Neural progenitor cell (in vitro differentiated cells): ENCODE results near the gene DPF3. TPM values are rescaled to one million over a fixed set of nuclear protein-coding genes. Genes with fewer than 3 reads are reported as not detected.

Source experiments
- DNase-seq: peaks from one replicate; pipeline ENCODE4 v3.0.0-alpha.2; 2016; ENCODE audit warnings: low spot score
- H2AFZ ChIP-seq: fragments of 200-600 bp; sonication (generic); replicated peaks from 2 replicates; pipeline ENCODE4 v1.6.1; 2016; ENCODE audit warnings: antibody characterized with exemption
- H3F3A ChIP-seq: fragments of 200-600 bp; sonication (generic); 2 replicates; pipeline ENCODE4 v1.6.1; 2016; ENCODE audit warnings: antibody characterized with exemption, low read depth
- H3K27ac ChIP-seq: fragments of 200-600 bp; sonication (generic); 2 replicates; pipeline ENCODE4 v1.5.1; 2016; ENCODE audit warnings: mild to moderate bottlenecking
- H3K27me3 ChIP-seq: fragments of 200-600 bp; sonication (generic); 2 replicates; pipeline ENCODE4 v1.6.1; 2016; ENCODE audit warnings: mild to moderate bottlenecking, moderate library complexity
- H3K36me3 ChIP-seq: fragments of 200-600 bp; sonication (generic); 2 replicates; pipeline ENCODE4 v1.5.1; 2016
- H3K4me1 ChIP-seq: fragments of 200-600 bp; sonication (generic); 2 replicates; pipeline ENCODE4 v1.6.1; 2016; ENCODE audit warnings: mixed run types
- H3K4me2 ChIP-seq: fragments of 200-600 bp; sonication (generic); 2 replicates; pipeline ENCODE4 v1.6.1; 2016
- H3K4me3 ChIP-seq: fragments of 200-600 bp; sonication (generic); 2 replicates; pipeline ENCODE4 v1.5.1; 2016
- H3K79me2 ChIP-seq: fragments of 200-600 bp; sonication (generic); 2 replicates; pipeline ENCODE4 v1.6.1; 2016; ENCODE audit warnings: low read depth
- H3K9ac ChIP-seq: fragments of 200-600 bp; sonication (generic); 2 replicates; pipeline ENCODE4 v1.6.1; 2016
- H3K9me3 ChIP-seq: fragments of 200-600 bp; sonication (generic); 2 replicates; pipeline ENCODE4 v1.5.1; 2016; ENCODE audit warnings: low read depth
- H4K20me1 ChIP-seq: fragments of 200-600 bp; sonication (generic); 2 replicates; pipeline ENCODE4 v1.6.1; 2016; ENCODE audit warnings: low read depth
- H3K27ac Mint-ChIP-seq: 3 replicates; pipeline ENCODE4 v1.8.0; 2021; ENCODE audit warnings: mixed read lengths
- H3K27me3 Mint-ChIP-seq: 2 replicates; pipeline ENCODE4 v1.8.0; 2022; ENCODE audit warnings: low read depth, mild to moderate bottlenecking, inconsistent platforms, moderate library complexity, mixed read lengths; ENCODE audit not compliant: insufficient read depth
- H3K36me3 Mint-ChIP-seq: 3 replicates; pipeline ENCODE4 v1.8.0; 2021; ENCODE audit warnings: mixed read lengths
- H3K4me1 Mint-ChIP-seq: 3 replicates; pipeline ENCODE4 v1.8.0; 2021; ENCODE audit warnings: mixed read lengths
- H3K4me3 Mint-ChIP-seq: 3 replicates; pipeline ENCODE4 v1.8.0; 2021; ENCODE audit warnings: mild to moderate bottlenecking, moderate library complexity, mixed read lengths
- H3K9me3 Mint-ChIP-seq: 3 replicates; pipeline ENCODE4 v1.8.0; 2020; ENCODE audit warnings: mixed read lengths
- CTCF ChIP-seq: fragments of 200-600 bp; sonication (generic); IDR thresholded peaks from 2 replicates; pipeline ENCODE4 v1.5.1; 2017; ENCODE audit warnings: antibody characterized with exemption, mild to moderate bottlenecking
- EZH2 ChIP-seq: fragments of 200-600 bp; sonication (generic); IDR thresholded peaks from 2 replicates; pipeline ENCODE4 v1.6.1; 2017; ENCODE audit warnings: antibody characterized with exemption, mild to moderate bottlenecking, moderate library complexity
- EZH2phosphoT487 ChIP-seq: fragments of 200-600 bp; sonication (generic); IDR thresholded peaks from 2 replicates; pipeline ENCODE4 v1.6.1; 2017; ENCODE audit warnings: antibody characterized with exemption
- total RNA-seq: library from RNA; depleted of rRNA; stranded (reverse); fragments of >200 nt; gene quantifications from 2 replicates; pipeline ENCODE4 v1.2.3, GENCODE V29; 2015; ENCODE audit warnings: low replicate concordance

The DPF3 gene
- total RNA-seq, 1 donor from 2014 or later: not detected

GRCh38 chr14:72743626-72744025, 150.3 kb downstream of the DPF3 start:
- Histone ChIP-seq H3K4me3 (no peak overlapping the region), H3K4me1 (peaks cover 6% of the 10 kb centered on the region), H3K4me2 (no peak overlapping the region), H3K9ac (no peak overlapping the region), H3F3A (no peaks in the 10 kb centered on the region), H3K79me2 (no peaks in the 10 kb centered on the region), H3K9me3 (no peaks in the 10 kb centered on the region), H3K36me3 (no peaks in the 10 kb centered on the region), H3K27me3 (no peaks in the 10 kb centered on the region), H2AFZ (no peak overlapping the region), H3K27ac (no peak overlapping the region), H4K20me1 (no peaks in the 10 kb centered on the region)
- Mint-ChIP-seq H3K27ac (no peak overlapping the region), H3K36me3 (no peaks in the 10 kb centered on the region), H3K27me3 (peaks cover 13% of the 10 kb centered on the region), H3K9me3 (peaks cover 8% of the 10 kb centered on the region), H3K4me3 (no peak overlapping the region), H3K4me1 (peaks cover 6% of the 10 kb centered on the region)
- no peak for TF ChIP-seq EZH2
- TF ChIP-seq EZH2phosphoT487: no peak
- no peak for TF ChIP-seq CTCF
- DNase-seq: no peak

- peaks cover 2% of the 10 kb centered on the region for H3K9me3 Mint-ChIP-seq
- peak overlapping the region; percentile 35 for H3K27ac Mint-ChIP-seq
- peaks cover 6% of the 10 kb centered on the region for H3K4me1 Mint-ChIP-seq
- Histone ChIP-seq H3K4me1 (peaks cover 6% of the 10 kb centered on the region), H3K4me2 (no peak overlapping the region), H2AFZ (peak overlapping the region; percentile 8), H3K9me3 (no peaks in the 10 kb centered on the region), H3K79me2 (no peaks in the 10 kb centered on the region), H3K4me3 (no peak overlapping the region), H3F3A (no peaks in the 10 kb centered on the region), H3K36me3 (no peaks in the 10 kb centered on the region), H3K27ac (no peak overlapping the region), H4K20me1 (no peaks in the 10 kb centered on the region), H3K9ac (no peak overlapping the region), H3K27me3 (no peaks in the 10 kb centered on the region)
- no peak for DNase-seq
- H3K36me3 Mint-ChIP-seq: no peaks in the 10 kb centered on the region
- peaks cover 13% of the 10 kb centered on the region for H3K27me3 Mint-ChIP-seq
- H3K4me3 Mint-ChIP-seq: no peak overlapping the region
- no peak for TF ChIP-seq EZH2
- TF ChIP-seq EZH2phosphoT487: no peak
- TF ChIP-seq CTCF: no peak
These were observed 151.1 kb downstream of the DPF3 start for GRCh38 chr14:72742838-72743195.

GRCh38 chr14:72742118-72742837, 151.6 kb downstream of the DPF3 start:
- no peak for TF ChIP-seq EZH2
- no peak for TF ChIP-seq CTCF
- TF ChIP-seq EZH2phosphoT487: no peak
- Histone ChIP-seq H3K9me3 (no peaks in the 10 kb centered on the region), H3F3A (no peaks in the 10 kb centered on the region), H3K36me3 (no peaks in the 10 kb centered on the region), H3K27me3 (no peaks in the 10 kb centered on the region), H3K79me2 (no peaks in the 10 kb centered on the region), H3K9ac (no peak overlapping the region), H2AFZ (peak overlapping the region; percentile 8), H3K27ac (no peak overlapping the region), H3K4me2 (no peak overlapping the region), H4K20me1 (no peaks in the 10 kb centered on the region), H3K4me1 (peaks cover 6% of the 10 kb centered on the region), H3K4me3 (no peak overlapping the region)
- peak; percentile 19 for DNase-seq
- Mint-ChIP-seq H3K4me1 (peaks cover 6% of the 10 kb centered on the region), H3K9me3 (no peaks in the 10 kb centered on the region), H3K27me3 (peaks cover 13% of the 10 kb centered on the region), H3K36me3 (no peaks in the 10 kb centered on the region), H3K27ac (peak overlapping the region; percentile 35), H3K4me3 (no peak overlapping the region)
